ENCODE measurements around the gene ADK. TPM values are rescaled to one million over a fixed set of nuclear protein-coding genes. Genes with fewer than 3 reads are reported as not detected.

The ADK gene
- total and polyA plus RNA-seq, 2 of the 4 experiments (the other 2 are of a cell fraction) = 30.6 to 40.9 TPM

DNA sequence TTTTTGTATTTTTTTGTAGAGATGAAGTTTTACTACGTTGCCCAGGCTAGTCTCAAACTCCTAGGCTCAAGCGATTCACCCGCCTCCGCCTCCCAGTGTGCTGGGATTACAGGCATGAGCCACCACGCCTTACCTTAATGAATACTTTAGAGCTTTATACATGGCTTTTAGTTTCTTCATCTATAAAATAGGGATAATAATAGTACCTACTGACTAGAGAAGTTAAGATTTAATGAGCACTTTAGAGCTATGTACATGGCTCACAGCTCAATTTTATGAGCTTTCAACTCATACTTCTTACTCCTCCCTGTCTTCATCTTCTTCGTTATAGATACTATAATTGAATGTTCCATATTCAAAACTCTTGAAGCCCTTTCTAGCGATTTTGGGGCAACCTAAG, 445.7 kb downstream of the ADK start:
- Histone ChIP-seq H4K5ac (ENCODE audit: low read depth, low read length) (no peak overlapping the region), H3K36me3 (ENCODE audit: control insufficient read depth, insufficient read depth, low read length) (no peaks in the 10 kb centered on the region)
- dilution Hi-C loops (cut with HindIII; ENCODE audit: low sequenced_read_pairs, unreplicated experiment) = no loop called here

More for the DNA sequence above, 445.7 kb downstream of the ADK start:
- TF ChIP-seq, protein P1, sequence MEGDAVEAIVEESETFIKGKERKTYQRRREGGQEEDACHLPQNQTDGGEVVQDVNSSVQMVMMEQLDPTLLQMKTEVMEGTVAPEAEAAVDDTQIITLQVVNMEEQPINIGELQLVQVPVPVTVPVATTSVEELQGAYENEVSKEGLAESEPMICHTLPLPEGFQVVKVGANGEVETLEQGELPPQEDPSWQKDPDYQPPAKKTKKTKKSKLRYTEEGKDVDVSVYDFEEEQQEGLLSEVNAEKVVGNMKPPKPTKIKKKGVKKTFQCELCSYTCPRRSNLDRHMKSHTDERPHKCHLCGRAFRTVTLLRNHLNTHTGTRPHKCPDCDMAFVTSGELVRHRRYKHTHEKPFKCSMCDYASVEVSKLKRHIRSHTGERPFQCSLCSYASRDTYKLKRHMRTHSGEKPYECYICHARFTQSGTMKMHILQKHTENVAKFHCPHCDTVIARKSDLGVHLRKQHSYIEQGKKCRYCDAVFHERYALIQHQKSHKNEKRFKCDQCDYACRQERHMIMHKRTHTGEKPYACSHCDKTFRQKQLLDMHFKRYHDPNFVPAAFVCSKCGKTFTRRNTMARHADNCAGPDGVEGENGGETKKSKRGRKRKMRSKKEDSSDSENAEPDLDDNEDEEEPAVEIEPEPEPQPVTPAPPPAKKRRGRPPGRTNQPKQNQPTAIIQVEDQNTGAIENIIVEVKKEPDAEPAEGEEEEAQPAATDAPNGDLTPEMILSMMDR (conservative IDR thresholded peaks at IDR 0.05; ENCODE audit: low read depth, low read length) = no peak
- TF ChIP-seq POLR2A (IDR thresholded peaks at IDR 0.05; ENCODE audit: low read depth, low read length) (no peak), CHD1 (IDR thresholded peaks at IDR 0.05; ENCODE audit: low read depth, low read length) (no peak), RFX5 (IDR thresholded peaks at IDR 0.05; ENCODE audit: low read depth, low read length) (no peak), RCOR1 (IDR thresholded peaks at IDR 0.05; ENCODE audit: insufficient replicate concordance, low read length) (no peak), BHLHE40 (IDR thresholded peaks at IDR 0.05; ENCODE audit: low read depth, low read length) (no peak), SMC3 (IDR thresholded peaks at IDR 0.05; ENCODE audit: low read depth, low read length) (no peak), CEBPB (IDR thresholded peaks at IDR 0.05; ENCODE audit: low read depth, low read length) (no peak), RAD21 (IDR thresholded peaks at IDR 0.05; ENCODE audit: low read length) (no peak), MXI1 (IDR thresholded peaks at IDR 0.05; ENCODE audit: borderline replicate concordance, low read depth, low read length) (no peak), MAZ (IDR thresholded peaks at IDR 0.05; ENCODE audit: borderline replicate concordance, low read depth, low read length) (no peak), NFE2L2 (IDR thresholded peaks at IDR 0.05; ENCODE audit: low read depth, low read length) (no peak), FOS (IDR thresholded peaks at IDR 0.05; ENCODE audit: low read depth, low read length) (no peak), USF2 (IDR thresholded peaks at IDR 0.05; ENCODE audit: low read depth, low read length) (no peak), MAFK (IDR thresholded peaks at IDR 0.05; ENCODE audit: low read depth, low read length) (no peak)
- TF ChIP-seq, protein P2, sequence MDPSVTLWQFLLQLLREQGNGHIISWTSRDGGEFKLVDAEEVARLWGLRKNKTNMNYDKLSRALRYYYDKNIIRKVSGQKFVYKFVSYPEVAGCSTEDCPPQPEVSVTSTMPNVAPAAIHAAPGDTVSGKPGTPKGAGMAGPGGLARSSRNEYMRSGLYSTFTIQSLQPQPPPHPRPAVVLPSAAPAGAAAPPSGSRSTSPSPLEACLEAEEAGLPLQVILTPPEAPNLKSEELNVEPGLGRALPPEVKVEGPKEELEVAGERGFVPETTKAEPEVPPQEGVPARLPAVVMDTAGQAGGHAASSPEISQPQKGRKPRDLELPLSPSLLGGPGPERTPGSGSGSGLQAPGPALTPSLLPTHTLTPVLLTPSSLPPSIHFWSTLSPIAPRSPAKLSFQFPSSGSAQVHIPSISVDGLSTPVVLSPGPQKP (IDR thresholded peaks at IDR 0.05; ENCODE audit: borderline replicate concordance, low read depth, low read length) = no peak
- no peak overlapping the region for H2BK5ac ChIP-seq (ENCODE audit: low read depth, low read length, poor library complexity, severe bottlenecking)
- H3K23ac ChIP-seq (ENCODE audit: low read depth, low read length) = no peak overlapping the region
- no peaks in the 10 kb centered on the region for H4K20me1 ChIP-seq (ENCODE audit: insufficient read depth, low read length)
- H2AFZ ChIP-seq (replicated peaks; ENCODE audit: low read length, poor library complexity) = no peak overlapping the region
- H3K56ac ChIP-seq (ENCODE audit: extremely low read depth, insufficient read depth, low read length) = no peak overlapping the region
- ChIA-PET CTCF (interaction anchor here (0.6 kb wide), 1 partner anchor 43 kb away, joined by 3 read pairs; no protein-coding TSS in a partner anchor), POLR2A (ENCODE audit: unreplicated experiment) (no interaction called here)
- no peak overlapping the region for H3K27ac ChIP-seq (ENCODE audit: insufficient read depth, low read length)
- no peak overlapping the region for H4K8ac ChIP-seq (ENCODE audit: low read depth in 2 of 2, low read length in 2 of 2)
- no CpG with 5 or more reads among the region's 7 CpGs for WGBS, 2 experiments (ENCODE audit: extremely low coverage in 2 of 2, insufficient read length in 1 of 2)
- no peak overlapping the region for H3K4ac ChIP-seq (ENCODE audit: low read depth, low read length)
- H2BK20ac ChIP-seq (ENCODE audit: low read depth, low read length) = no peak overlapping the region
- H3K9ac ChIP-seq (ENCODE audit: low read depth, low read length) = no peak overlapping the region
- no peak overlapping the region for H3K18ac ChIP-seq (ENCODE audit: low read depth, low read length)
- no peak overlapping the region for H3K4me3 ChIP-seq (ENCODE audit: insufficient read depth, low read depth, low read length)
- no peak overlapping the region for H2BK15ac ChIP-seq (ENCODE audit: low read depth, low read length)
- H3K79me1 ChIP-seq (ENCODE audit: low read depth in 1 of 2, low read length in 2 of 2) = peaks cover 0 to 4% of the 10 kb centered on the region in 2 experiments; a peak in 1 of 4 replicates
- intact Hi-C loops (cut with micrococcal nuclease) (no loop called here), in situ Hi-C loops (cut with MboI; ENCODE audit: low sequenced_read_pairs) (no loop called here)
- peaks cover 3% of the 10 kb centered on the region; the same call in 1 of the 2 replicates for H3K9me1 ChIP-seq (ENCODE audit: insufficient read depth, low read length)
- H2AK9ac ChIP-seq (replicated peaks; ENCODE audit: low read depth, low read length, poor library complexity) = no peak overlapping the region
- H3K4me2 ChIP-seq (ENCODE audit: low read depth, low read length) = no peak overlapping the region
- no TSS peak for BruUV-seq (replicated peaks)
- H2BK120ac ChIP-seq (ENCODE audit: low read depth, low read length) = no peak overlapping the region
- H3K4me1 ChIP-seq (ENCODE audit: control insufficient read depth, insufficient read depth, low read length) = peaks cover 5% of the 10 kb centered on the region
- DNase-seq (no peak), ATAC-seq (ENCODE audit: low read depth) (no peak)
- no peak overlapping the region for H3K14ac ChIP-seq (replicated peaks; ENCODE audit: low read depth, low read length)
- no peaks in the 10 kb centered on the region for H3K9me3 ChIP-seq (ENCODE audit: control insufficient read depth, insufficient read depth, low read length)
- no peak overlapping the region for H2AK5ac ChIP-seq (ENCODE audit: low read depth, low read length)
- H3K27me3 ChIP-seq (ENCODE audit: control insufficient read depth, insufficient read depth, low read length) = no peaks in the 10 kb centered on the region
- no peak overlapping the region for H4K91ac ChIP-seq (ENCODE audit: insufficient read depth, low read depth, low read length)

All from IMR-90 (cell line).